ENCODE data around the gene WNT6.
"Not testable (repeated sequence)": the region's sequence is repeated elsewhere in the genome, so short reads cannot be mapped to it uniquely, and the experiment has no call there.

WNT6 gene

GRCh38 chr2:218831378-218831990 is 28.1 kb upstream of the WNT6 start, which contains the start of gene PRKAG3:
TSS of gene PRKAG3 (minus strand) at chr2:218831803.
- H3K27me3 ChIP-seq (ENCODE audit: control insufficient read depth, insufficient read depth, low read length), result no peaks in the 10 kb centered on the region
- no peaks in the 10 kb centered on the region for H3K9me3 ChIP-seq (ENCODE audit: control insufficient read depth, low read depth, low read length)
- H3K27ac ChIP-seq (ENCODE audit: low read length), result no peak within 1 kb of the TSS
- no peak within 1 kb of the TSS for H3K4me3 ChIP-seq (ENCODE audit: low read length)
- H3K36me3 ChIP-seq (ENCODE audit: control insufficient read depth, low read depth, low read length), result no peaks in the 10 kb centered on the region
- no peak within 1 kb of the TSS for H3K9ac ChIP-seq (ENCODE audit: low read length)
- H3K4me1 ChIP-seq (ENCODE audit: control insufficient read depth, low read depth, low read length), result no peaks in the 10 kb centered on the region

- Histone ChIP-seq H3K27me3 (ENCODE audit: control insufficient read depth, insufficient read depth, low read length) (no peaks in the 10 kb centered on the region), H3K9me3 (ENCODE audit: control insufficient read depth, low read depth, low read length) (no peaks in the 10 kb centered on the region)
Observed at GRCh38 chr2:218832081-218832480, 27.5 kb upstream of the WNT6 start.

GRCh38 chr2:218832520-218832919 is 27.1 kb upstream of the WNT6 start:
- H3K4me1 ChIP-seq (ENCODE audit: control insufficient read depth, low read depth, low read length), result no peaks in the 10 kb centered on the region
- no peak overlapping the region for H3K27ac ChIP-seq (ENCODE audit: low read length)
- H3K36me3 ChIP-seq (ENCODE audit: control insufficient read depth, low read depth, low read length), result no peaks in the 10 kb centered on the region
- H3K4me3 ChIP-seq (ENCODE audit: low read length), result no peak overlapping the region
- no peaks in the 10 kb centered on the region for H3K9me3 ChIP-seq (ENCODE audit: control insufficient read depth, low read depth, low read length)
- H3K27me3 ChIP-seq (ENCODE audit: control insufficient read depth, insufficient read depth, low read length), result no peaks in the 10 kb centered on the region
- no peak overlapping the region for H3K9ac ChIP-seq (ENCODE audit: low read length)

More at GRCh38 chr2:218832081-218832480, 27.5 kb upstream of the WNT6 start:
- Histone ChIP-seq H3K4me3 (ENCODE audit: low read length) (no peak overlapping the region), H3K36me3 (ENCODE audit: control insufficient read depth, low read depth, low read length) (no peaks in the 10 kb centered on the region), H3K27ac (ENCODE audit: low read length) (no peak overlapping the region), H3K9ac (ENCODE audit: low read length) (no peak overlapping the region), H3K4me1 (ENCODE audit: control insufficient read depth, low read depth, low read length) (no peaks in the 10 kb centered on the region)

GRCh38 chr2:218833023-218833609 is 26.5 kb upstream of the WNT6 start:
- Histone ChIP-seq H3K4me1 (ENCODE audit: control insufficient read depth, low read depth, low read length) (no peaks in the 10 kb centered on the region), H3K36me3 (ENCODE audit: control insufficient read depth, low read depth, low read length) (no peaks in the 10 kb centered on the region), H3K4me3 (ENCODE audit: low read length) (no peak overlapping the region), H3K9me3 (ENCODE audit: control insufficient read depth, low read depth, low read length) (no peaks in the 10 kb centered on the region), H3K27ac (ENCODE audit: low read length) (no peak overlapping the region), H3K9ac (ENCODE audit: low read length) (no peak overlapping the region), H3K27me3 (ENCODE audit: control insufficient read depth, insufficient read depth, low read length) (no peaks in the 10 kb centered on the region)

GRCh38 chr2:218834685-218835084 is 24.9 kb upstream of the WNT6 start:
- Histone ChIP-seq H3K36me3 (ENCODE audit: control insufficient read depth, low read depth, low read length) (no peaks in the 10 kb centered on the region), H3K27me3 (ENCODE audit: control insufficient read depth, insufficient read depth, low read length) (no peaks in the 10 kb centered on the region), H3K4me1 (ENCODE audit: control insufficient read depth, low read depth, low read length) (no peaks in the 10 kb centered on the region)

GRCh38 chr2:218837495-218837894 is 22.1 kb upstream of the WNT6 start:
- H3K9me3 ChIP-seq (ENCODE audit: control insufficient read depth, low read depth, low read length), result no peaks in the 10 kb centered on the region
- no peaks in the 10 kb centered on the region for H3K4me1 ChIP-seq (ENCODE audit: control insufficient read depth, low read depth, low read length)
- H3K36me3 ChIP-seq (ENCODE audit: control insufficient read depth, low read depth, low read length), result no peaks in the 10 kb centered on the region
- no peak overlapping the region for H3K4me3 ChIP-seq (ENCODE audit: low read length)
- H3K9ac ChIP-seq (ENCODE audit: low read length), result no peak overlapping the region
- H3K27me3 ChIP-seq (ENCODE audit: control insufficient read depth, insufficient read depth, low read length), result no peaks in the 10 kb centered on the region
- no peak overlapping the region for H3K27ac ChIP-seq (ENCODE audit: low read length)

More at GRCh38 chr2:218834685-218835084, 24.9 kb upstream of the WNT6 start:
- Histone ChIP-seq H3K4me3 (ENCODE audit: low read length) (no peak overlapping the region), H3K27ac (ENCODE audit: low read length) (no peak overlapping the region), H3K9me3 (ENCODE audit: control insufficient read depth, low read depth, low read length) (no peaks in the 10 kb centered on the region), H3K9ac (ENCODE audit: low read length) (no peak overlapping the region)

- Histone ChIP-seq H3K27ac (ENCODE audit: low read length) (no peak overlapping the region), H3K36me3 (ENCODE audit: control insufficient read depth, low read depth, low read length) (no peaks in the 10 kb centered on the region), H3K4me3 (ENCODE audit: low read length) (no peak overlapping the region), H3K9ac (ENCODE audit: low read length) (no peak overlapping the region), H3K4me1 (ENCODE audit: control insufficient read depth, low read depth, low read length) (no peaks in the 10 kb centered on the region), H3K27me3 (ENCODE audit: control insufficient read depth, insufficient read depth, low read length) (no peaks in the 10 kb centered on the region), H3K9me3 (ENCODE audit: control insufficient read depth, low read depth, low read length) (no peaks in the 10 kb centered on the region)
Observed at GRCh38 chr2:218839430-218839829, 20.2 kb upstream of the WNT6 start.

GRCh38 chr2:218839888-218840287 is 19.7 kb upstream of the WNT6 start:
- H3K9me3 ChIP-seq (ENCODE audit: control insufficient read depth, low read depth, low read length), result no peaks in the 10 kb centered on the region
- no peaks in the 10 kb centered on the region for H3K27me3 ChIP-seq (ENCODE audit: control insufficient read depth, insufficient read depth, low read length)
- H3K9ac ChIP-seq (ENCODE audit: low read length), result no peak overlapping the region
- no peaks in the 10 kb centered on the region for H3K4me1 ChIP-seq (ENCODE audit: control insufficient read depth, low read depth, low read length)
- H3K27ac ChIP-seq (ENCODE audit: low read length), result no peak overlapping the region
- H3K36me3 ChIP-seq (ENCODE audit: control insufficient read depth, low read depth, low read length), result no peaks in the 10 kb centered on the region
- no peak overlapping the region for H3K4me3 ChIP-seq (ENCODE audit: low read length)

GRCh38 chr2:218844334-218844733 is 15.3 kb upstream of the WNT6 start:
- not testable (repeated sequence) for H3K4me1 ChIP-seq (ENCODE audit: control insufficient read depth, low read depth, low read length); H3K36me3 ChIP-seq (ENCODE audit: control insufficient read depth, low read depth, low read length); H3K27me3 ChIP-seq (ENCODE audit: control insufficient read depth, insufficient read depth, low read length); H3K9me3 ChIP-seq (ENCODE audit: control insufficient read depth, low read depth, low read length); H3K27ac ChIP-seq (ENCODE audit: low read length); H3K4me3 ChIP-seq (ENCODE audit: low read length); H3K9ac ChIP-seq (ENCODE audit: low read length)

GRCh38 chr2:218846963-218847362 is 12.6 kb upstream of the WNT6 start:
- H3K27me3 ChIP-seq (ENCODE audit: control insufficient read depth, insufficient read depth, low read length); H3K36me3 ChIP-seq (ENCODE audit: control insufficient read depth, low read depth, low read length); H3K9ac ChIP-seq (ENCODE audit: low read length); H3K9me3 ChIP-seq (ENCODE audit: control insufficient read depth, low read depth, low read length); H3K4me1 ChIP-seq (ENCODE audit: control insufficient read depth, low read depth, low read length); H3K27ac ChIP-seq (ENCODE audit: low read length); H3K4me3 ChIP-seq (ENCODE audit: low read length): not testable (repeated sequence)

- Histone ChIP-seq H3K9me3 (ENCODE audit: control insufficient read depth, low read depth, low read length) (no peaks in the 10 kb centered on the region), H3K36me3 (ENCODE audit: control insufficient read depth, low read depth, low read length) (no peaks in the 10 kb centered on the region), H3K27me3 (ENCODE audit: control insufficient read depth, insufficient read depth, low read length) (peaks cover 21% of the 10 kb centered on the region), H3K4me3 (ENCODE audit: low read length) (no peak overlapping the region), H3K9ac (ENCODE audit: low read length) (no peak overlapping the region), H3K4me1 (ENCODE audit: control insufficient read depth, low read depth, low read length) (peaks cover 4% of the 10 kb centered on the region), H3K27ac (ENCODE audit: low read length) (no peak overlapping the region)
Observed at GRCh38 chr2:218849721-218850120, 9.9 kb upstream of the WNT6 start.

- no peaks in the 10 kb centered on the region for H3K9me3 ChIP-seq (ENCODE audit: control insufficient read depth, low read depth, low read length)
- H3K27me3 ChIP-seq (ENCODE audit: control insufficient read depth, insufficient read depth, low read length), result peaks cover 32% of the 10 kb centered on the region
- peaks cover 8% of the 10 kb centered on the region for H3K4me1 ChIP-seq (ENCODE audit: control insufficient read depth, low read depth, low read length)
- H3K27ac ChIP-seq (ENCODE audit: low read length), result no peak overlapping the region
- H3K4me3 ChIP-seq (ENCODE audit: low read length), result no peak overlapping the region
- no peak overlapping the region for H3K9ac ChIP-seq (ENCODE audit: low read length)
- no peaks in the 10 kb centered on the region for H3K36me3 ChIP-seq (ENCODE audit: control insufficient read depth, low read depth, low read length)
Observed at GRCh38 chr2:218850796-218851195, 8.8 kb upstream of the WNT6 start.
